ENCODE data around the gene FOXE1.

DNA sequence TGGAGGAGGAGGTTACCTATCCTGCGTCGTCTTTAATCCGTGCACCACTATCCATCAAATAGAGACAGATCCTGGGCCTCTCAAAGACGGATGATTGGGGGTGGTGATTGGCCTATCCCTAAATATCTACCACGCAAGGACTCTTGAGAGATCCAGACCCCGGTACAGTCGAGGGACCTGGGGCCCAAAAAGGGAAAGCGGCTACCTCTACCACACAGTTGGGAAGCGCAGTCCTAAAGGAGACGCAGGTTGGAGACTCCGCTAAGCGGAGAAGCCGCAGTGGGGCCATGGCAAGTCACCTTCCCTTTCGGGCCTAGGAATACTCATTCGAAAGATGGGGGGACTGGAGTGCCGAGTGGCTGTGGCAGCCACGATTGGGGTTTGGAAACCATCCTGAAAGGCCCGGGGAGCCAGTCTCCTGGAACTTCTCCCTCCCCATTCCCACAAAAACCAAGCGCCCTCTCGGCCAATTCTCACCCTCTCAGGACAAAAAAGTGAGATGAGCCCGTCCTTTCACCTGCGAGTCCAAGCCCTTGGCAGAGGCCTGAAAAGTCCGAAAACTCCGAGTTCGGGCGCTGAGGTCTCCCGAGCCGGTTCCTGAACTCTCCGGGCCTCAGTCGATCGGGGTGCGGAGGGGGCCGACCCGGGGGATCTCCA, 499 bp upstream of the FOXE1 start:
- TF ChIP-seq, protein P1, sequence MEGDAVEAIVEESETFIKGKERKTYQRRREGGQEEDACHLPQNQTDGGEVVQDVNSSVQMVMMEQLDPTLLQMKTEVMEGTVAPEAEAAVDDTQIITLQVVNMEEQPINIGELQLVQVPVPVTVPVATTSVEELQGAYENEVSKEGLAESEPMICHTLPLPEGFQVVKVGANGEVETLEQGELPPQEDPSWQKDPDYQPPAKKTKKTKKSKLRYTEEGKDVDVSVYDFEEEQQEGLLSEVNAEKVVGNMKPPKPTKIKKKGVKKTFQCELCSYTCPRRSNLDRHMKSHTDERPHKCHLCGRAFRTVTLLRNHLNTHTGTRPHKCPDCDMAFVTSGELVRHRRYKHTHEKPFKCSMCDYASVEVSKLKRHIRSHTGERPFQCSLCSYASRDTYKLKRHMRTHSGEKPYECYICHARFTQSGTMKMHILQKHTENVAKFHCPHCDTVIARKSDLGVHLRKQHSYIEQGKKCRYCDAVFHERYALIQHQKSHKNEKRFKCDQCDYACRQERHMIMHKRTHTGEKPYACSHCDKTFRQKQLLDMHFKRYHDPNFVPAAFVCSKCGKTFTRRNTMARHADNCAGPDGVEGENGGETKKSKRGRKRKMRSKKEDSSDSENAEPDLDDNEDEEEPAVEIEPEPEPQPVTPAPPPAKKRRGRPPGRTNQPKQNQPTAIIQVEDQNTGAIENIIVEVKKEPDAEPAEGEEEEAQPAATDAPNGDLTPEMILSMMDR (conservative IDR thresholded peaks at IDR 0.05): no peak
- TF ChIP-seq ZFX (IDR thresholded peaks at IDR 0.05): no peak

Measured in C4-2B (cell line).